ENCODE measurements around the gene ATP6AP2. TPM values are rescaled to one million over a fixed set of nuclear protein-coding genes. Genes with fewer than 3 reads are reported as not detected.

The ATP6AP2 gene
- total and polyA plus RNA-seq, 2 of the 13 experiments (the other 11 are each of a cell fraction or from before 2014, with no cell fraction given): 55.6 to 108 TPM

GRCh38 chrX:40651620-40652223 is 71.0 kb downstream of the ATP6AP2 start (continued):
- TF ChIP-seq SNAPC4 (CRISPR knock-in tag; IDR thresholded peaks at IDR 0.05) (no peak), PPARG (CRISPR knock-in tag; conservative IDR thresholded peaks at IDR 0.05) (no peak)

GRCh38 chrX:40652664-40653063 is 71.9 kb downstream of the ATP6AP2 start:
- Histone ChIP-seq H3K79me2 (ENCODE audit: insufficient read depth, low read length) (no peaks in the 10 kb centered on the region), H3K4me3 (replicated peaks in 1 of 3; ENCODE audit: insufficient read depth in 1 of 3, low read depth in 2 of 3, low read length in 3 of 3) (no peak overlapping the region), H3K4me2 (ENCODE audit: low read depth, low read length) (no peak overlapping the region), H3K36me3 (replicated peaks in 1 of 2; ENCODE audit: control insufficient read depth in 1 of 2, insufficient read depth in 2 of 2, low read length in 2 of 2) (peaks cover 0 to 9% of the 10 kb centered on the region in 2 experiments; a peak in 2 of 5 replicates), H3K9ac (ENCODE audit: insufficient read depth, low read depth, low read length) (no peak overlapping the region), H4K20me1 (ENCODE audit: insufficient read depth, low read length) (no peaks in the 10 kb centered on the region), H3K4me1 (ENCODE audit: insufficient read depth, low read length) (no peaks in the 10 kb centered on the region), H2AFZ (ENCODE audit: low read length) (no peak overlapping the region), H3K27ac (ENCODE audit: extremely low read length, insufficient read depth, low read length) (no peak overlapping the region), H3K9me3 (ENCODE audit: low read length) (no peaks in the 10 kb centered on the region), H3K27me3 (ENCODE audit: control insufficient read depth in 1 of 2, insufficient read depth in 2 of 2, low read length in 2 of 2) (no peaks in the 10 kb centered on the region)
- no peak for TF ChIP-seq ZNF549 (CRISPR knock-in tag; IDR thresholded peaks at IDR 0.05)
- TF ChIP-seq ZNF547 (CRISPR knock-in tag; IDR thresholded peaks at IDR 0.05): no peak
- no peak for TF ChIP-seq ZNF235 (CRISPR knock-in tag; IDR thresholded peaks at IDR 0.05; ENCODE audit: borderline replicate concordance)
- no peak for TF ChIP-seq ZNF264 (CRISPR knock-in tag; IDR thresholded peaks at IDR 0.05)
- no peak for TF ChIP-seq MLX (CRISPR knock-in tag; IDR thresholded peaks at IDR 0.05)
- TF ChIP-seq PBX3 (CRISPR knock-in tag; IDR thresholded peaks at IDR 0.05; ENCODE audit: borderline replicate concordance): no peak
- TF ChIP-seq ZNF260 (CRISPR knock-in tag; IDR thresholded peaks at IDR 0.05; ENCODE audit: borderline replicate concordance, low read depth): no peak
- no peak for TF ChIP-seq ZNF484 (CRISPR knock-in tag; IDR thresholded peaks at IDR 0.05; ENCODE audit: borderline replicate concordance, low read depth)
- no peak for TF ChIP-seq IKZF5 (CRISPR knock-in tag; IDR thresholded peaks at IDR 0.05)
- no peak for TF ChIP-seq SMAD9 (CRISPR knock-in tag; IDR thresholded peaks at IDR 0.05)
- TF ChIP-seq SIX1 (CRISPR knock-in tag; IDR thresholded peaks at IDR 0.05; ENCODE audit: borderline replicate concordance): no peak
- TF ChIP-seq CBFB (CRISPR knock-in tag; IDR thresholded peaks at IDR 0.05): no peak
- TF ChIP-seq ZSCAN20 (CRISPR knock-in tag; IDR thresholded peaks at IDR 0.05; ENCODE audit: borderline replicate concordance): no peak
- no peak for TF ChIP-seq POLR2A (IDR thresholded peaks at IDR 0.05; ENCODE audit: insufficient read depth in 1 of 2, low read depth in 2 of 2, low read length in 2 of 2)
- POLR2A ChIA-PET: no interaction called here
- ATAC-seq (no peak), FAIRE-seq (no peak), DNase-seq (ENCODE audit: low spot score) (no peak)
- CTCF ChIA-PET (ENCODE audit: low intra/inter-chr PET ratio, low total read pairs): no interaction called here
- WGBS (ENCODE audit: low lambda C conversion rate): 96% methylated on average over 1 of the region's 1 CpG
- BruUV-seq (replicated peaks): no TSS peak
- in situ Hi-C loops (cut with HindIII; ENCODE audit: extremely low pct_ligation_motif_present, low pct_unique_long_range_greater_than_20kb): no loop called here
- intact Hi-C loops (cut with micrococcal nuclease; ENCODE audit: unreplicated experiment): loop anchor here (5.0 kb wide), 2 partner anchors 140 to 370 kb away; no protein-coding TSS in a partner anchor
